ENCODE measurements around the gene TCF7L1.

Gene TCF7L1

DNA sequence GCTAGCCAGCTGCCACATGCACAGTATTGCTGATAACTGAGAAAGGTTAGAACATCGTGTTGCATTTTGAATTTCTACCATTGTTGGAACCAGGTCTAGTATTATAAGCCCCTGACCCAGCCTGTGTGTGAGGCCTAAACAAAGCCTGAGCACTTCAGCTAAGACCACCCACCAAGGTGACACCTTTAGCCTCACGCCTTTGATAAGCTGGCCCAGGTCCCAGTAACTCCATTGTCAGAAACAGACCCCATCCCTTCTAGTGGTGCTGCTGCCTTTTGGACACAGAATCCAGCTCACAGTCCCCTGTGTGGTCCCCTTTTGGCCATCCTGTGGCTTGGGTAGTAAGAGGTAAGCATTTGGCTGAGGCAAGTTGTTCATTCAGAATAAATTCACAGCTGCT lies 223.0 kb downstream of the TCF7L1 start:
- no peak overlapping the region for H3K27ac ChIP-seq (ENCODE audit: low read depth, low read length)
- H3K4me3 ChIP-seq (ENCODE audit: low read length) = no peak overlapping the region
- H3K4me1 ChIP-seq (ENCODE audit: control insufficient read depth, insufficient read depth, low read length) = peaks cover 12% of the 10 kb centered on the region
- no peaks in the 10 kb centered on the region for H3K27me3 ChIP-seq (ENCODE audit: control insufficient read depth, insufficient read depth, low read length)
- H3K9ac ChIP-seq (ENCODE audit: low read length) = no peak overlapping the region
- H3K36me3 ChIP-seq (ENCODE audit: control insufficient read depth, insufficient read depth, low read length) = no peaks in the 10 kb centered on the region

- H3K27ac ChIP-seq (ENCODE audit: low read depth, low read length) = no peak overlapping the region
- H3K9ac ChIP-seq (ENCODE audit: low read length) = no peak overlapping the region
- H3K4me3 ChIP-seq (ENCODE audit: low read length) = no peak overlapping the region
- H3K27me3 ChIP-seq (ENCODE audit: control insufficient read depth, insufficient read depth, low read length) = no peaks in the 10 kb centered on the region
- H3K4me1 ChIP-seq (ENCODE audit: control insufficient read depth, insufficient read depth, low read length) = peaks cover 12% of the 10 kb centered on the region
- peaks cover 3% of the 10 kb centered on the region for H3K36me3 ChIP-seq (ENCODE audit: control insufficient read depth, insufficient read depth, low read length)
Observed at GRCh38 chr2:85357736-85358135, 224.5 kb downstream of the TCF7L1 start.

All from rectal smooth muscle tissue (tissue), 1 donor.